Measurements from ENCODE around the gene NR6A1. TPM values are rescaled to one million over a fixed set of nuclear protein-coding genes. Genes with fewer than 3 reads are reported as not detected.

The NR6A1 gene
- polyA plus RNA-seq, 1 donor from 2014 or later = 4.3 TPM

GRCh38 chr9:124593200-124593599 is 177.9 kb downstream of the NR6A1 start:
- Histone ChIP-seq H3K27ac (ENCODE audit: low read length) (peak overlapping the region; percentile 66), H3K4me3 (ENCODE audit: low read length) (peak overlapping the region; percentile 61), H3K36me3 (ENCODE audit: insufficient read depth, low read length) (no peaks in the 10 kb centered on the region), H3F3A (ENCODE audit: insufficient read depth, low read length, poor library complexity, severe bottlenecking) (no peaks in the 10 kb centered on the region), H3K9me2 (ENCODE audit: insufficient read depth, low read length) (no peaks in the 10 kb centered on the region), H3K79me2 (replicated peaks; ENCODE audit: insufficient read depth, low read length) (peaks cover 7% of the 10 kb centered on the region), H3K27me3 (ENCODE audit: insufficient read depth, low read depth, low read length) (no peaks in the 10 kb centered on the region), H3K9ac (ENCODE audit: low read length) (peak overlapping the region; percentile 60), H3K9me3 (ENCODE audit: low read length) (no peaks in the 10 kb centered on the region), H2AFZ (ENCODE audit: low read depth, low read length) (peak overlapping the region; percentile 69), H3K4me2 (ENCODE audit: low read length) (peak overlapping the region; percentile 75), H4K20me1 (ENCODE audit: insufficient read depth) (no peaks in the 10 kb centered on the region)
- TF ChIP-seq RAD21 (conservative IDR thresholded peaks at IDR 0.05) (no peak), TAF1 (IDR thresholded peaks at IDR 0.05; ENCODE audit: low read depth) (no peak), EP300 (conservative IDR thresholded peaks at IDR 0.05; ENCODE audit: poor library complexity, severe bottlenecking) (no peak), MXI1 (conservative IDR thresholded peaks at IDR 0.05; ENCODE audit: poor library complexity, severe bottlenecking) (no peak), POLR2AphosphoS5 (IDR thresholded peaks at IDR 0.05) (no peak), SMC3 (conservative IDR thresholded peaks at IDR 0.05; ENCODE audit: poor library complexity) (no peak), CTCF (IDR thresholded peaks at IDR 0.05; ENCODE audit: poor library complexity, severe bottlenecking) (no peak), REST (IDR thresholded peaks at IDR 0.05; ENCODE audit: borderline replicate concordance) (no peak), EZH2 (IDR thresholded peaks at IDR 0.05; ENCODE audit: borderline replicate concordance, insufficient read depth, low read length, poor library complexity, severe bottlenecking) (no peak)

GRCh38 chr9:124590889-124591641 is 180.0 kb downstream of the NR6A1 start:
- no peaks in the 10 kb centered on the region for H3K9me3 ChIP-seq (ENCODE audit: low read length)
- no peak overlapping the region for H2AFZ ChIP-seq (ENCODE audit: low read depth, low read length)
- no peak overlapping the region for H3K27ac ChIP-seq (ENCODE audit: low read length)
- no peaks in the 10 kb centered on the region for H3F3A ChIP-seq (ENCODE audit: insufficient read depth, low read length, poor library complexity, severe bottlenecking)
- peaks cover 7% of the 10 kb centered on the region for H3K79me2 ChIP-seq (replicated peaks; ENCODE audit: insufficient read depth, low read length)
- H3K9me2 ChIP-seq (ENCODE audit: insufficient read depth, low read length) = no peaks in the 10 kb centered on the region
- TF ChIP-seq RAD21 (conservative IDR thresholded peaks at IDR 0.05) (no peak), EP300 (conservative IDR thresholded peaks at IDR 0.05; ENCODE audit: poor library complexity, severe bottlenecking) (no peak), REST (IDR thresholded peaks at IDR 0.05; ENCODE audit: borderline replicate concordance) (no peak), POLR2AphosphoS5 (IDR thresholded peaks at IDR 0.05) (no peak), TAF1 (IDR thresholded peaks at IDR 0.05; ENCODE audit: low read depth) (no peak), SMC3 (conservative IDR thresholded peaks at IDR 0.05; ENCODE audit: poor library complexity) (no peak), CTCF (IDR thresholded peaks at IDR 0.05; ENCODE audit: poor library complexity, severe bottlenecking) (no peak), MXI1 (conservative IDR thresholded peaks at IDR 0.05; ENCODE audit: poor library complexity, severe bottlenecking) (no peak), EZH2 (IDR thresholded peaks at IDR 0.05; ENCODE audit: borderline replicate concordance, insufficient read depth, low read length, poor library complexity, severe bottlenecking) (no peak)
- no peaks in the 10 kb centered on the region for H3K36me3 ChIP-seq (ENCODE audit: insufficient read depth, low read length)
- no peak overlapping the region for H3K4me2 ChIP-seq (ENCODE audit: low read length)
- H3K27me3 ChIP-seq (ENCODE audit: insufficient read depth, low read depth, low read length) = no peaks in the 10 kb centered on the region
- no peaks in the 10 kb centered on the region for H4K20me1 ChIP-seq (ENCODE audit: insufficient read depth)
- no peak overlapping the region for H3K4me3 ChIP-seq (ENCODE audit: low read length)
- H3K9ac ChIP-seq (ENCODE audit: low read length) = no peak overlapping the region
